EH (cell line): ENCODE data around the gene LRRFIP1.
"Not testable (repeated sequence)": the region's sequence is repeated elsewhere in the genome, so short reads cannot be mapped to it uniquely, and the experiment has no call there.

Source experiments
- DNase-seq: peaks from one replicate; pipeline ENCODE4 v3.0.0-alpha.2; 2015; ENCODE audit warnings: low read depth

The LRRFIP1 gene

GRCh38 chr2:237596520-237597195, 30.7 kb upstream of the LRRFIP1 start:
- DNase-seq, result no peak

GRCh38 chr2:237597196-237598145, 29.9 kb upstream of the LRRFIP1 start:
- DNase-seq, result no peak

GRCh38 chr2:237598468-237599208, 28.7 kb upstream of the LRRFIP1 start:
- DNase-seq, result no peak

- DNase-seq, result no peak
Measured at GRCh38 chr2:237599465-237600110, 27.8 kb upstream of the LRRFIP1 start.

GRCh38 chr2:237600205-237600846, 27.1 kb upstream of the LRRFIP1 start:
- peak; percentile 80 for DNase-seq

- DNase-seq, result no peak
Measured at GRCh38 chr2:237601453-237602116, 25.8 kb upstream of the LRRFIP1 start.

GRCh38 chr2:237602409-237602808, 25.0 kb upstream of the LRRFIP1 start:
- no peak for DNase-seq

- DNase-seq, result no peak
Measured at GRCh38 chr2:237603049-237603717, 24.2 kb upstream of the LRRFIP1 start.

- peak; percentile 78 for DNase-seq
Measured at GRCh38 chr2:237603718-237604362, 23.5 kb upstream of the LRRFIP1 start.

GRCh38 chr2:237604391-237604790, 23.0 kb upstream of the LRRFIP1 start:
- no peak for DNase-seq

- DNase-seq, result peak; percentile 56
Measured at GRCh38 chr2:237604960-237605359, 22.4 kb upstream of the LRRFIP1 start.

GRCh38 chr2:237606522-237606921, 20.9 kb upstream of the LRRFIP1 start:
- not testable (repeated sequence) for DNase-seq

GRCh38 chr2:237612527-237613357, 14.6 kb upstream of the LRRFIP1 start:
- DNase-seq, result no peak

- no peak for DNase-seq
Measured at GRCh38 chr2:237613679-237614078, 13.7 kb upstream of the LRRFIP1 start.

GRCh38 chr2:237614151-237614720, 13.2 kb upstream of the LRRFIP1 start:
- peak; percentile 39 for DNase-seq

GRCh38 chr2:237615631-237616249, 11.6 kb upstream of the LRRFIP1 start:
- no peak for DNase-seq

GRCh38 chr2:237616373-237616733, 11.0 kb upstream of the LRRFIP1 start:
- no peak for DNase-seq
